ENCODE data around the gene ZDHHC7.

DNA sequence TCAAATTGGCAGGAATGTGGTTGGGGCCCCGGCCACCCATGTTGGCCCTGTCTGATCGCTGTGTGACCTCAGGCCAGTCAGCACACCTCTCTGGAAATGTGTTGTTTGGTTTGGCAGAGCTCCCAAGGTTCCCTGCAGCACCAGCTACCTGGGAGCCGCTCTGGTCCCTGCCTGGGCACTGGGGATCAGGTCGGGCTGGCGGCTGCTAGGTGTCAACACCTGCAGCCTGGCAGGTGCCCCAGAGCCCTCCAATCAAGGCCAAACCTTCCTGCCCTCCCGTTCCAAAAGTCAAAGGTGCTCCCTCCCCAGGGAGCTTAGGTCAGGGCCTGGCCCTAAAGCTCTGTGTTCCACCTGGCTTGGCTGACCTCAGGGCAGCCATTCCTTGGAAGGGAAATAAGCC is 55.9 kb downstream of the ZDHHC7 start:
- TF ChIP-seq CTCF (IDR thresholded peaks at IDR 0.05; ENCODE audit: low read depth, low read length, poor library complexity, severe bottlenecking) (no peak), EZH2phosphoT487 (IDR thresholded peaks at IDR 0.05; ENCODE audit: borderline replicate concordance, low read length) (no peak)

All from DOHH2 (cell line).